ENCODE results near the gene TANGO6. TPM values are rescaled to one million over a fixed set of nuclear protein-coding genes. Genes with fewer than 3 reads are reported as not detected.
A peak's percentile ranks its signal among the peaks of the same experiment; 100 is the strongest.

Gene TANGO6
- total and polyA plus RNA-seq, 7 donors: 5.3 to 16.2 (median 12.5) TPM

DNA sequence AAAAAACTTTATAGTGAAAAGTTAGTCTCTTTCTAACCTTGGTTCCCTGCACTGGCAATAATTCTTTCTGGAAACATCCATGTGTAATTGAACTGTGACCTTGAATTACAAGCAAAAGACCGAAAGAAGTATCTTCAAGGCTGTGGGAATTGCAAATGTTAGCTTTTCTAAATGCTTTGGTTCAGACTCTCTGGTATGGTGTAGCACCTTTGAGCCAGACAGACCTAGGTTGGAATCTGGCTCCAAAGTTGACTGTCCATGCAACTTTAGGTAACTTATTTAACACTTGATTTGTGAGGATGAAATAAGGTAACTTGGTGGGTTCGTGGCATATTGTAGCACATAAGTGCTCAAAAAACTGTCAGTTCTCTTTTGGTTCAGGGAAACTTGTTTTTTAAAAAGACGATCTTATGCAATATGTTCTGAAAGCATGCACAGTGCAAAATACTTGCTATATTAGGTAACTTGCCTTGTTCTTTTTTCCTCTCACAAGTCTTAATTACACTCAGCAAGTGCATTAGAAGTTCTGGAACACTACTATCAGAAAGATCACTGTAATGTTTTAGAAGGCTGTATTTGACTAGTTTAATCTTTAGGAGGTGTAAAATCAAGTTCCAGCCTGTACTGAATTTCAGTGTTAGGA, 46.3 kb downstream of the TANGO6 start:
- ATAC-seq (no peak), DNase-seq (no peak)
- 86 to 91% (median 86%) methylated on average over 3 of the region's 3 CpGs for WGBS, 3 donors
- Histone ChIP-seq H3K27me3 (ENCODE audit: insufficient read depth in 3 of 3, low read length in 2 of 3) (no peaks in the 10 kb centered on the region), H3K4me3 (no peak overlapping the region), H3K4me1 (no peaks in the 10 kb centered on the region), H3K9me3 (no peaks in the 10 kb centered on the region), H3K27ac (no peak overlapping the region), H3K36me3 (ENCODE audit: insufficient read depth in 1 of 2, low read depth in 1 of 2) (peaks cover 0 to 8% of the 10 kb centered on the region in 2 donors)
- TF ChIP-seq, protein P1, sequence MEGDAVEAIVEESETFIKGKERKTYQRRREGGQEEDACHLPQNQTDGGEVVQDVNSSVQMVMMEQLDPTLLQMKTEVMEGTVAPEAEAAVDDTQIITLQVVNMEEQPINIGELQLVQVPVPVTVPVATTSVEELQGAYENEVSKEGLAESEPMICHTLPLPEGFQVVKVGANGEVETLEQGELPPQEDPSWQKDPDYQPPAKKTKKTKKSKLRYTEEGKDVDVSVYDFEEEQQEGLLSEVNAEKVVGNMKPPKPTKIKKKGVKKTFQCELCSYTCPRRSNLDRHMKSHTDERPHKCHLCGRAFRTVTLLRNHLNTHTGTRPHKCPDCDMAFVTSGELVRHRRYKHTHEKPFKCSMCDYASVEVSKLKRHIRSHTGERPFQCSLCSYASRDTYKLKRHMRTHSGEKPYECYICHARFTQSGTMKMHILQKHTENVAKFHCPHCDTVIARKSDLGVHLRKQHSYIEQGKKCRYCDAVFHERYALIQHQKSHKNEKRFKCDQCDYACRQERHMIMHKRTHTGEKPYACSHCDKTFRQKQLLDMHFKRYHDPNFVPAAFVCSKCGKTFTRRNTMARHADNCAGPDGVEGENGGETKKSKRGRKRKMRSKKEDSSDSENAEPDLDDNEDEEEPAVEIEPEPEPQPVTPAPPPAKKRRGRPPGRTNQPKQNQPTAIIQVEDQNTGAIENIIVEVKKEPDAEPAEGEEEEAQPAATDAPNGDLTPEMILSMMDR (IDR thresholded peaks at IDR 0.05): no peak
- intact Hi-C loops (cut with DNase I): no loop called here

DNA sequence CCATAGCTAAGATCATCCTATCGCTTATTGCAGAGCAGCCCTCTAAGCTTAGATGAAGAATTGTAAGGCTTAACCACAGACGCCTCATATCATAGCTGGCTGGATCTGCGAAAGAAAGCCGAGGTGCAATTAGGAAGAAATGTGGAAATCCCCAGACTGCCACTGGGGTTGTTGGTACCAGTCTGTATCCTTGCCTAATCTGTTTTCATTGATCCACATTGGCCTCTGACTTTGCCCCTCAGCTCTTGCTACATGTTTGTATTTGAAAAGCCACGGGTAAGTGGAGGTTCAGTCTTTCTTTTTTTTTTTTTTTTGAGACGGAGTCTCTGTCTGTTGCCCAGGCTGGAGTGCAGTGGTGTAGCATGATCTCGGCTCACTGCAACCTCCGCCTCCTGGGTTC, 48.9 kb downstream of the TANGO6 start:
- DNase-seq (no peak), ATAC-seq (no peak)
- no peaks in the 10 kb centered on the region for H3K27me3 ChIP-seq (ENCODE audit: insufficient read depth in 3 of 3, low read length in 2 of 3)
- H3K36me3 ChIP-seq (ENCODE audit: insufficient read depth in 1 of 2, low read depth in 1 of 2): peaks cover 0 to 6% of the 10 kb centered on the region in 2 donors
- TF ChIP-seq, protein P1 (IDR thresholded peaks at IDR 0.05): no peak
- 83 to 90% (median 86%) methylated on average over 8 of the region's 8 CpGs for WGBS, 3 donors
- no peaks in the 10 kb centered on the region for H3K4me1 ChIP-seq
- no peak overlapping the region for H3K27ac ChIP-seq
- no peaks in the 10 kb centered on the region for H3K9me3 ChIP-seq
- intact Hi-C loops (cut with DNase I): no loop called here
- no peak overlapping the region for H3K4me3 ChIP-seq

DNA sequence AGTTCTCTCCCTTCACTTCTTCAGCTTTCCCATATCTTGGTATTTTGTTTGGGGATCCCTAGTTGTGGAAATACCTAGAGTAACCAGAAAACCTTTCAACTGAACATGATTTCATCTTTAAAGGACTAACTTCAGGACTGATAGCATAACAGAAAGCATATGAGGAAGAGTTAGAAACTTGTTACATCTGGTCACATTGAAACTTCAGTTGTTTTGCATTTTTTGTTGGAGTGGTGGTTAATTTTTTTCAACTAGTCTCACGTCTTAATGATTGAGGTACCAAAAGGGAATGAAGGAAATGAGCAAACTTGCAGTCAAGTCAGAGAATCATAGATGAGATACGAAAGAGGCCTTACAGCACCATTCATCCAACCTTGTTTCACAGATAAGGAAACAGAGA, 49.6 kb downstream of the TANGO6 start:
- Histone ChIP-seq H3K36me3 (ENCODE audit: insufficient read depth in 1 of 2, low read depth in 1 of 2) (peaks cover 0 to 6% of the 10 kb centered on the region in 2 donors), H3K4me3 (no peak overlapping the region), H3K27me3 (ENCODE audit: insufficient read depth in 3 of 3, low read length in 2 of 3) (no peaks in the 10 kb centered on the region), H3K4me1 (no peaks in the 10 kb centered on the region), H3K27ac (no peak overlapping the region), H3K9me3 (no peaks in the 10 kb centered on the region)
- 93 to 97% (median 94%) methylated on average over 2 of the region's 2 CpGs for WGBS, 3 donors
- DNase-seq (no peak), ATAC-seq (no peak)
- intact Hi-C loops (cut with DNase I): no loop called here
- TF ChIP-seq, protein P1 (IDR thresholded peaks at IDR 0.05): no peak

DNA sequence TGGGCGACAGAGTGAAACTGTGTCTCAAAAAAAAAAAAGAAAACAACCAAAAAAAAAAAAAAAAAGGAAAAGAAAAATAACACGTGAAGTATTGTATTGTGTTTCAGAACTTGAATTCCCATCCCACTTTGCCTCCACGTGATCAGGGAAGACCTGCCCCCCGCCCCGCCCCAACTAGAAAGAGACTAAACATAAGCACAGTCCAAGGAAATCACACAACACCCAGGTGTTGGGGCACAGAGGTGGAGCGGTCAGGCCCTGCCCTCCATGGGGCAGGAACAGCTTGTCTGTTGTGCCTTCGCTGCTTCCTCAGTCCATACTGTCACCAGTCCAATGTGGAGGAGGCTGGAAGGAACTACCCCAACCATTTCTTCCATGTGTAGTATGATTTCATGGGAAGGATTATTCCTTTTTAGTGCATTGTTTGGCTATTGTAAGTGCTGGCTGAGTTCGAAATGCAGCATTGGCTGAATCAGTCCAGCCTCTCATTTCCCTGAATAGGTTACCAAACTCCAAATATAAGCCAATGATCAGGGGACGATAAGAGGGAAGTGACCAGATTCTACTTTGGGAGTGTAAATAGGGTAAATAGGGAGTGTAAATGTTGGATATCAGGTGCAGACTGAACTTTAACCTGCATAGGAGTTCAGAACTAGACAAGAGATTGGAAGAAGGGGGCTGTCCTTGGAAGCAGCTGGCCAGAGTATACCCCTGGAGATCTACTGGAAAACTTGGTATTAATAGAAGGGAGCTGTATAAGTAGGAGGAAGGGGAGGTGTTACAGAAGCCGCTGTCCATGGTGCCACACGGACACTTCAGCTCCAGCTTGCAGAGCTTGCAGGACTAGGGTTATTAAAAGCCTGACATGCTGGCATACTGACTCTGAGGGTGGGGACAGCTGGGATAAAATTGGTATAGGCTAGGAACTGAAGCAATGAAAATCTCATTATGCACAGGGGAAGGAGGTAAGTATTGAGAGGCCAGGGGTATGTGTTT, 50.7 kb downstream of the TANGO6 start:
- no peaks in the 10 kb centered on the region for H3K27me3 ChIP-seq (ENCODE audit: insufficient read depth in 3 of 3, low read length in 2 of 3)
- H3K27ac ChIP-seq: no peak overlapping the region
- DNase-seq (no peak), ATAC-seq (peak in 1 of 4 donors; percentile 41)
- TF ChIP-seq, protein P1 (IDR thresholded peaks at IDR 0.05): no peak
- H3K36me3 ChIP-seq (ENCODE audit: insufficient read depth in 1 of 2, low read depth in 1 of 2): peaks cover 0 to 7% of the 10 kb centered on the region in 2 donors
- H3K9me3 ChIP-seq: no peaks in the 10 kb centered on the region
- no peaks in the 10 kb centered on the region for H3K4me1 ChIP-seq
- intact Hi-C loops (cut with DNase I): no loop called here
- whole genome bisulfite sequencing, 3 donors: 82 to 83% (median 82%) methylated on average over 11 of the region's 11 CpGs
- H3K4me3 ChIP-seq: no peak overlapping the region
